Measurements from ENCODE around the gene HOXC4.

Gene HOXC4

GRCh38 chr12:54024581-54025305, 28.9 kb upstream of the HOXC4 start:
- no peaks in the 10 kb centered on the region for H3K36me3 ChIP-seq (replicated peaks; ENCODE audit: low read depth, low read length)
- peaks cover 74% of the 10 kb centered on the region for H3K4me1 ChIP-seq (ENCODE audit: low read length)
- no peak overlapping the region; the same call in 1 of the 2 replicates for H3K27ac ChIP-seq (ENCODE audit: low read length)
- H3K9ac ChIP-seq (ENCODE audit: low read length) = peak overlapping the region; percentile 60; the same call in 1 of the 2 replicates
- peak overlapping the region; percentile 64; the same call in 1 of the 2 replicates for H3K4me3 ChIP-seq (ENCODE audit: low read length)
- no peaks in the 10 kb centered on the region for H4K20me1 ChIP-seq (ENCODE audit: insufficient read depth, low read length)
- no peaks in the 10 kb centered on the region for H3K9me3 ChIP-seq (ENCODE audit: insufficient read depth, low read length)
- no peaks in the 10 kb centered on the region for H3K27me3 ChIP-seq (ENCODE audit: low read depth, low read length)
- H3K79me2 ChIP-seq (ENCODE audit: low read length) = no peaks in the 10 kb centered on the region
- peak overlapping the region; percentile 91 for H3K4me2 ChIP-seq (ENCODE audit: low read length)
- no peak overlapping the region for H2AFZ ChIP-seq (ENCODE audit: low read depth, low read length)
- no peak for TF ChIP-seq EZH2phosphoT487 (IDR thresholded peaks at IDR 0.05; ENCODE audit: low read depth)

- peak overlapping the region; percentile 64 for H3K4me3 ChIP-seq (ENCODE audit: low read length)
- H3K4me1 ChIP-seq (ENCODE audit: low read length) = peaks cover 66% of the 10 kb centered on the region
- TF ChIP-seq CTCF (IDR thresholded peaks at IDR 0.05; ENCODE audit: low read depth, low read length) (no peak), EZH2phosphoT487 (IDR thresholded peaks at IDR 0.05; ENCODE audit: low read depth) (no peak)
- H3K9ac ChIP-seq (ENCODE audit: low read length) = peak overlapping the region; percentile 60
- H3K27ac ChIP-seq (ENCODE audit: low read length) = peak overlapping the region; percentile 72
- peak overlapping the region; percentile 63 for H2AFZ ChIP-seq (ENCODE audit: low read depth, low read length)
- H4K20me1 ChIP-seq (ENCODE audit: insufficient read depth, low read length) = no peaks in the 10 kb centered on the region
- no peaks in the 10 kb centered on the region for H3K27me3 ChIP-seq (ENCODE audit: low read depth, low read length)
- H3K4me2 ChIP-seq (ENCODE audit: low read length) = peak overlapping the region; percentile 91
- no peaks in the 10 kb centered on the region for H3K9me3 ChIP-seq (ENCODE audit: insufficient read depth, low read length)
- H3K79me2 ChIP-seq (ENCODE audit: low read length) = no peaks in the 10 kb centered on the region
- H3K36me3 ChIP-seq (replicated peaks; ENCODE audit: low read depth, low read length) = no peaks in the 10 kb centered on the region
These were observed 27.9 kb upstream of the HOXC4 start for GRCh38 chr12:54025499-54026405.

GRCh38 chr12:54026640-54027441, 26.8 kb upstream of the HOXC4 start:
- Histone ChIP-seq H3K4me3 (ENCODE audit: low read length) (peak overlapping the region; percentile 64), H3K79me2 (ENCODE audit: low read length) (no peaks in the 10 kb centered on the region), H3K27me3 (ENCODE audit: low read depth, low read length) (no peaks in the 10 kb centered on the region), H4K20me1 (ENCODE audit: insufficient read depth, low read length) (no peaks in the 10 kb centered on the region), H2AFZ (ENCODE audit: low read depth, low read length) (peak overlapping the region; percentile 63), H3K9ac (ENCODE audit: low read length) (peak overlapping the region; percentile 60), H3K36me3 (replicated peaks; ENCODE audit: low read depth, low read length) (no peaks in the 10 kb centered on the region), H3K27ac (ENCODE audit: low read length) (peak overlapping the region; percentile 72), H3K4me2 (ENCODE audit: low read length) (peak overlapping the region; percentile 91), H3K4me1 (ENCODE audit: low read length) (peaks cover 55% of the 10 kb centered on the region), H3K9me3 (ENCODE audit: insufficient read depth, low read length) (no peaks in the 10 kb centered on the region)
- TF ChIP-seq CTCF (IDR thresholded peaks at IDR 0.05; ENCODE audit: low read depth, low read length) (no peak), EZH2phosphoT487 (IDR thresholded peaks at IDR 0.05; ENCODE audit: low read depth) (no peak)

- H3K9ac ChIP-seq (ENCODE audit: low read length) = peak overlapping the region; percentile 60; the same call in 1 of the 2 replicates
- no peaks in the 10 kb centered on the region for H4K20me1 ChIP-seq (ENCODE audit: insufficient read depth, low read length)
- peak overlapping the region; percentile 72 for H3K27ac ChIP-seq (ENCODE audit: low read length)
- peak overlapping the region; percentile 91 for H3K4me2 ChIP-seq (ENCODE audit: low read length)
- no peaks in the 10 kb centered on the region for H3K9me3 ChIP-seq (ENCODE audit: insufficient read depth, low read length)
- peaks cover 49% of the 10 kb centered on the region for H3K4me1 ChIP-seq (ENCODE audit: low read length)
- H3K4me3 ChIP-seq (ENCODE audit: low read length) = 0 out of 2 replicates have a peak overlapping the region, but pooled peaks have one; percentile 64
- 0 out of 2 replicates have a peak overlapping the region, but pooled peaks have one; percentile 63 for H2AFZ ChIP-seq (ENCODE audit: low read depth, low read length)
- TF ChIP-seq CTCF (IDR thresholded peaks at IDR 0.05; ENCODE audit: low read depth, low read length) (no peak), EZH2phosphoT487 (IDR thresholded peaks at IDR 0.05; ENCODE audit: low read depth) (no peak)
- no peaks in the 10 kb centered on the region for H3K36me3 ChIP-seq (replicated peaks; ENCODE audit: low read depth, low read length)
- no peaks in the 10 kb centered on the region for H3K27me3 ChIP-seq (ENCODE audit: low read depth, low read length)
- H3K79me2 ChIP-seq (ENCODE audit: low read length) = no peaks in the 10 kb centered on the region
These were observed 26.2 kb upstream of the HOXC4 start for GRCh38 chr12:54027442-54027786.
